Activated CD8-positive, alpha-beta T cell treated with anti-CD3 and anti-CD28 coated beads for 36 hours (primary cell): ENCODE results near the gene BCL11B. TPM values are rescaled to one million over a fixed set of nuclear protein-coding genes. Genes with fewer than 3 reads are reported as not detected.

Source experiments
- ATAC-seq: fragments of 200-7000 bp; cut with Tn5 transposase; one replicate; pipeline ENCODE4 v1.10.0; 2021; ENCODE audit warnings: mild to moderate bottlenecking, moderate library complexity
- CTCF ChIA-PET: fragments of 350-600 bp; sonication (Branson Sonifier 250); formaldehyde crosslinking; loops from one replicate; lab custom pipeline; 2021; ENCODE audit warnings: antibody characterized with exemption; lab: Charles Lee
- POLR2A ChIA-PET: fragments of 350-600 bp; sonication (Branson Sonifier 250); formaldehyde crosslinking; loops from one replicate; lab custom pipeline; 2021; ENCODE audit warnings: antibody characterized with exemption; lab: Charles Lee
- DNase-seq: peaks from one replicate; pipeline ENCODE4 v3.0.0-alpha.2; 2020
- H3K27ac Mint-ChIP-seq: one replicate; pipeline ENCODE4 v1.8.0; 2021; ENCODE audit warnings: mild to moderate bottlenecking, mixed read lengths
- H3K27me3 Mint-ChIP-seq: one replicate; pipeline ENCODE4 v1.8.0; 2021; ENCODE audit warnings: mixed read lengths
- H3K36me3 Mint-ChIP-seq: one replicate; pipeline ENCODE4 v1.8.0; 2021; ENCODE audit warnings: low read depth, mixed read lengths
- H3K4me1 Mint-ChIP-seq: one replicate; pipeline ENCODE4 v1.8.0; 2021; ENCODE audit warnings: low read depth, mixed read lengths
- H3K4me3 Mint-ChIP-seq: one replicate; pipeline ENCODE4 v1.8.0; 2021; ENCODE audit warnings: mild to moderate bottlenecking, moderate library complexity, mixed read lengths
- H3K9me3 Mint-ChIP-seq: one replicate; pipeline ENCODE4 v1.8.0; 2021; ENCODE audit warnings: mixed read lengths
- intact Hi-C: fragments of 100-400 bp; cut with micrococcal nuclease; formaldehyde crosslinking; loops from one replicate; pipeline ENCODE4 v1.10.0; 2022
- total RNA-seq, 2 experiments: library from RNA; stranded (reverse); gene quantifications; one replicate each; pipeline ENCODE4 v1.2.3, GENCODE V29; 2021
- TF ChIP-seq, protein P1 (sequence below): fragments of 200-600 bp; IDR thresholded peaks from one replicate; pipeline ENCODE4 v1.8.0; 2022; ENCODE audit warnings: antibody characterized with exemption, mild to moderate bottlenecking

Gene BCL11B
- total RNA-seq, 2 experiments from 2014 or later = 48.5 to 53.0 TPM

- ATAC-seq = no peak
- Mint-ChIP-seq H3K27ac (no peak overlapping the region), H3K36me3 (no peaks in the 10 kb centered on the region), H3K4me3 (no peak overlapping the region), H3K9me3 (no peaks in the 10 kb centered on the region), H3K4me1 (no peaks in the 10 kb centered on the region), H3K27me3 (no peaks in the 10 kb centered on the region)
- ChIA-PET POLR2A (interaction anchor here (1.2 kb wide), 1 partner anchor 22 kb away, joined by 3 read pairs; no protein-coding TSS in a partner anchor), CTCF (no interaction called here)
- TF ChIP-seq, protein P1, sequence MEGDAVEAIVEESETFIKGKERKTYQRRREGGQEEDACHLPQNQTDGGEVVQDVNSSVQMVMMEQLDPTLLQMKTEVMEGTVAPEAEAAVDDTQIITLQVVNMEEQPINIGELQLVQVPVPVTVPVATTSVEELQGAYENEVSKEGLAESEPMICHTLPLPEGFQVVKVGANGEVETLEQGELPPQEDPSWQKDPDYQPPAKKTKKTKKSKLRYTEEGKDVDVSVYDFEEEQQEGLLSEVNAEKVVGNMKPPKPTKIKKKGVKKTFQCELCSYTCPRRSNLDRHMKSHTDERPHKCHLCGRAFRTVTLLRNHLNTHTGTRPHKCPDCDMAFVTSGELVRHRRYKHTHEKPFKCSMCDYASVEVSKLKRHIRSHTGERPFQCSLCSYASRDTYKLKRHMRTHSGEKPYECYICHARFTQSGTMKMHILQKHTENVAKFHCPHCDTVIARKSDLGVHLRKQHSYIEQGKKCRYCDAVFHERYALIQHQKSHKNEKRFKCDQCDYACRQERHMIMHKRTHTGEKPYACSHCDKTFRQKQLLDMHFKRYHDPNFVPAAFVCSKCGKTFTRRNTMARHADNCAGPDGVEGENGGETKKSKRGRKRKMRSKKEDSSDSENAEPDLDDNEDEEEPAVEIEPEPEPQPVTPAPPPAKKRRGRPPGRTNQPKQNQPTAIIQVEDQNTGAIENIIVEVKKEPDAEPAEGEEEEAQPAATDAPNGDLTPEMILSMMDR = no peak
- intact Hi-C loops = no loop called here
- no peak for DNase-seq
Observed at GRCh38 chr14:99147366-99147740, 124.6 kb downstream of the BCL11B start.

- H3K27me3 Mint-ChIP-seq = no peaks in the 10 kb centered on the region
- H3K4me1 Mint-ChIP-seq = no peaks in the 10 kb centered on the region
- TF ChIP-seq, protein P1 = no peak
- H3K4me3 Mint-ChIP-seq = no peak overlapping the region
- intact Hi-C loops = no loop called here
- ChIA-PET POLR2A (interaction anchor here (1.2 kb wide), 1 partner anchor 23 kb away, joined by 3 read pairs; no protein-coding TSS in a partner anchor), CTCF (no interaction called here)
- no peaks in the 10 kb centered on the region for H3K9me3 Mint-ChIP-seq
- no peak for DNase-seq
- no peak for ATAC-seq
- no peak overlapping the region for H3K27ac Mint-ChIP-seq
- no peaks in the 10 kb centered on the region for H3K36me3 Mint-ChIP-seq
Observed at GRCh38 chr14:99146616-99147365, 125.2 kb downstream of the BCL11B start.

- intact Hi-C loops = no loop called here
- Mint-ChIP-seq H3K4me3 (no peak overlapping the region), H3K27me3 (no peaks in the 10 kb centered on the region), H3K9me3 (no peaks in the 10 kb centered on the region), H3K4me1 (no peaks in the 10 kb centered on the region), H3K36me3 (no peaks in the 10 kb centered on the region), H3K27ac (no peak overlapping the region)
- ChIA-PET CTCF (no interaction called here), POLR2A (no interaction called here)
- no peak for ATAC-seq
- no peak for DNase-seq
- TF ChIP-seq, protein P1 = no peak
Observed at GRCh38 chr14:99145307-99145706, 126.7 kb downstream of the BCL11B start.

DNA sequence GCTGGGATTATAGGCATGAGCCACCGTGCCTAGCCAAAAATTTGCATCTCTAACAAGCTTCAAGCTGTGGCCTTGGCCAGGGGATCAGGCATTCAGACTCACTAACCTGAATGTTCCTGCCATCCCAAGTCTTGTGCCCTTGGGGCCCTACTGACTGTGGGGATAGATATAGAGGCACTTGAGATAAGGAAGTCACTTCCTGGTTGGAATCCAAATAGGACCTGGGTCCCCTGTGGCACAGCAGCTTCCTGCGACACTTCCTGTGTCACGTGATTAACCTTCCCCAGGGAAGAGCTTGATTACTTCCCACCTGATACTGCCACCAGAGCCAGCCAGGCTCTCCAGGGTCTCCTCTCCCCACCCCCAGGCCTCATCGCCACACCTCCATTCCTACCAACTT lies 128.2 kb downstream of the BCL11B start:
- DNase-seq = no peak
- H3K9me3 Mint-ChIP-seq = no peaks in the 10 kb centered on the region
- H3K27me3 Mint-ChIP-seq = no peaks in the 10 kb centered on the region
- no peak overlapping the region for H3K27ac Mint-ChIP-seq
- no peaks in the 10 kb centered on the region for H3K4me1 Mint-ChIP-seq
- POLR2A ChIA-PET = no interaction called here
- intact Hi-C loops = no loop called here
- TF ChIP-seq, protein P1 = no peak
- no peak for ATAC-seq
- no peak overlapping the region for H3K4me3 Mint-ChIP-seq
- H3K36me3 Mint-ChIP-seq = no peaks in the 10 kb centered on the region
- CTCF ChIA-PET = no interaction called here

- Mint-ChIP-seq H3K36me3 (no peaks in the 10 kb centered on the region), H3K27ac (no peak overlapping the region), H3K4me3 (no peak overlapping the region), H3K27me3 (no peaks in the 10 kb centered on the region), H3K4me1 (peaks cover 4% of the 10 kb centered on the region), H3K9me3 (no peaks in the 10 kb centered on the region)
- intact Hi-C loops = no loop called here
- TF ChIP-seq, protein P1 = no peak
- ChIA-PET CTCF (no interaction called here), POLR2A (no interaction called here)
- ATAC-seq (no peak), DNase-seq (no peak)
Observed at GRCh38 chr14:99143126-99143525, 128.9 kb downstream of the BCL11B start.
